Measurements from ENCODE around the gene PAXIP1. TPM values are rescaled to one million over a fixed set of nuclear protein-coding genes. Genes with fewer than 3 reads are reported as not detected.

PAXIP1 gene
- total RNA-seq, 2 donors from 2014 or later, result 12.0 to 13.0 TPM

DNA sequence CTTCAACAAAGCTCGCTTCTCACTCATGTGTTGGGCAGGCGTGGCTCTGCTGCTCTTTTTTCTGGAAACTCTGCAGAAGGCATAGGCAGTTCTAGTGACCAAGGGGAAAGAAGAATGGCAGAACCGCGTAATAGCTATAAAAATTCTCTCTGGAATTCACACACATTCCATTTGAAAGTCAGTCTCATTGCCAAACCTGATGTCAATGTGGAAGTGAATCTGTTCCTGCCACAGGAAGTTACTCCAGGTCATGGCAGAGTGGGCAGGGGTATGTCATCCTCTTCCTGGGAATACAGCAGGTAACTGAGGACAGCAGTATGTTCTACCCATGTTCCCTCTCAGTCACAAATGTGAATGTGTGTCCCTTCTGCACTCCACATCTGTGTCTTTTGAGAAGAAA lies 8.2 kb upstream of the PAXIP1 start:
- H3K27me3 ChIP-seq (replicated peaks; ENCODE audit: insufficient read depth), result no peaks in the 10 kb centered on the region
- no peak overlapping the region for H3K27ac ChIP-seq
- TF ChIP-seq, protein P1, sequence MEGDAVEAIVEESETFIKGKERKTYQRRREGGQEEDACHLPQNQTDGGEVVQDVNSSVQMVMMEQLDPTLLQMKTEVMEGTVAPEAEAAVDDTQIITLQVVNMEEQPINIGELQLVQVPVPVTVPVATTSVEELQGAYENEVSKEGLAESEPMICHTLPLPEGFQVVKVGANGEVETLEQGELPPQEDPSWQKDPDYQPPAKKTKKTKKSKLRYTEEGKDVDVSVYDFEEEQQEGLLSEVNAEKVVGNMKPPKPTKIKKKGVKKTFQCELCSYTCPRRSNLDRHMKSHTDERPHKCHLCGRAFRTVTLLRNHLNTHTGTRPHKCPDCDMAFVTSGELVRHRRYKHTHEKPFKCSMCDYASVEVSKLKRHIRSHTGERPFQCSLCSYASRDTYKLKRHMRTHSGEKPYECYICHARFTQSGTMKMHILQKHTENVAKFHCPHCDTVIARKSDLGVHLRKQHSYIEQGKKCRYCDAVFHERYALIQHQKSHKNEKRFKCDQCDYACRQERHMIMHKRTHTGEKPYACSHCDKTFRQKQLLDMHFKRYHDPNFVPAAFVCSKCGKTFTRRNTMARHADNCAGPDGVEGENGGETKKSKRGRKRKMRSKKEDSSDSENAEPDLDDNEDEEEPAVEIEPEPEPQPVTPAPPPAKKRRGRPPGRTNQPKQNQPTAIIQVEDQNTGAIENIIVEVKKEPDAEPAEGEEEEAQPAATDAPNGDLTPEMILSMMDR (IDR thresholded peaks at IDR 0.05), result no peak
- no peaks in the 10 kb centered on the region for H3K9me3 ChIP-seq
- H3K36me3 ChIP-seq, result no peaks in the 10 kb centered on the region
- ATAC-seq (ENCODE audit: insufficient number of reproducible peaks, low FRiP score, low read depth) (no peak), DNase-seq (ENCODE audit: low spot score) (no peak)
- H3K4me3 ChIP-seq, result no peak overlapping the region
- no peaks in the 10 kb centered on the region for H3K4me1 ChIP-seq (ENCODE audit: control insufficient read depth in 1 of 2, low read depth in 2 of 2)

DNA sequence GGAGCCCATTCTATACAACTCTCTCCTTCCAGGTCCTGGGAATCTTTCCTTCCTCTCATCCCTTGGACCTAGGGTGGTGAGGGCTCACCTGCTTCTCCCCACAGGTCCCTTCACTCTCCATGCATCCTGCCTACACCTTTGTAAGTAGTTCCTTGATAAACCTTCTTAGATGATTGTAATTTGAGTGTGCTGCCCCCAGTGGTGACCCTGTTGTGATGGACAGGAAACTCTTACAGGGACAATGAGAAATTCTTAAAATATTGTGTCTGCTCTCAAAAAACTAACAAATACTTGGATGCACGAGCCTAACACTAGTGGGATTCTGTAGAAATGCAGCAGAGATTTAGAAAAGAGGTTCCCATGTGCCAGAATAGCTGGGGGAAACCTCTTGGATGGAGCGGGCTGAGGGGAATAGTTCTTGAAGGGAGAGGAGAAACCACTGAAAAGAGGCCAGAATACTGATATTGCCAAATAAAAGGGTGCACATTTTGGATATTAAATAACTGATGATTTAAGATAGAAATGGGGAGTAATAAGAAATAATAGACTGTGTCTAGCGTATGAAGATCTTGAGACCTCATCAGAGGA lies 6.7 kb upstream of the PAXIP1 start:
- TF ChIP-seq, protein P1 (IDR thresholded peaks at IDR 0.05), result peak; percentile 20
- Histone ChIP-seq H3K4me1 (ENCODE audit: control insufficient read depth in 1 of 2, low read depth in 2 of 2) (peaks cover 0 to 3% of the 10 kb centered on the region in 2 donors), H3K36me3 (no peaks in the 10 kb centered on the region), H3K9me3 (no peaks in the 10 kb centered on the region), H3K4me3 (no peak overlapping the region), H3K27ac (no peak overlapping the region), H3K27me3 (replicated peaks; ENCODE audit: insufficient read depth) (no peaks in the 10 kb centered on the region)
- DNase-seq (ENCODE audit: low spot score) (no peak), ATAC-seq (ENCODE audit: insufficient number of reproducible peaks, low FRiP score, low read depth) (no peak)

DNA sequence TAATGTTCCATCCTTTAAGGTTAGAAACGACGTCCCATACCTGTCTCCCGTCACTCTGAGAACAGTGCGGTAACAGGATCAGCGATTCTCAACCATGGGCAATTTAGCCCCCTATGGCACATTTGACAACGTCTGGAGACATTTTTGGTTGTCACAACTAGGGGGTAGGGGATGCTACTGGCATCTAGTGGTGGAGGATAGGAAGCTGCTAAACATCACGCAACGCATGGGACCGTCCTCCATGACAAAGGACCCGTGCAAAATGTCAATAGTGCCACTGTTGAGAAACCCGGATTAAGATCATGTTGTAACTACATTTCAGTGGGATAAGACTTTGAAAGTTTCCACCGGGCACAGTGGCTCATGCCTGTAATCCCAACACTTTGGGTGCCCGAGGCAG lies 5.0 kb upstream of the PAXIP1 start:
- peaks cover 6 to 11% of the 10 kb centered on the region in 2 donors for H3K4me1 ChIP-seq (ENCODE audit: control insufficient read depth in 1 of 2, low read depth in 2 of 2)
- TF ChIP-seq, protein P1 (IDR thresholded peaks at IDR 0.05), result no peak
- no peak overlapping the region for H3K27ac ChIP-seq
- H3K4me3 ChIP-seq, result no peak overlapping the region
- no peak for ATAC-seq (ENCODE audit: insufficient number of reproducible peaks, low FRiP score, low read depth)
- no peak for DNase-seq (ENCODE audit: low spot score)
- no peaks in the 10 kb centered on the region for H3K36me3 ChIP-seq
- no peaks in the 10 kb centered on the region for H3K9me3 ChIP-seq
- no peaks in the 10 kb centered on the region for H3K27me3 ChIP-seq (replicated peaks; ENCODE audit: insufficient read depth)

DNA sequence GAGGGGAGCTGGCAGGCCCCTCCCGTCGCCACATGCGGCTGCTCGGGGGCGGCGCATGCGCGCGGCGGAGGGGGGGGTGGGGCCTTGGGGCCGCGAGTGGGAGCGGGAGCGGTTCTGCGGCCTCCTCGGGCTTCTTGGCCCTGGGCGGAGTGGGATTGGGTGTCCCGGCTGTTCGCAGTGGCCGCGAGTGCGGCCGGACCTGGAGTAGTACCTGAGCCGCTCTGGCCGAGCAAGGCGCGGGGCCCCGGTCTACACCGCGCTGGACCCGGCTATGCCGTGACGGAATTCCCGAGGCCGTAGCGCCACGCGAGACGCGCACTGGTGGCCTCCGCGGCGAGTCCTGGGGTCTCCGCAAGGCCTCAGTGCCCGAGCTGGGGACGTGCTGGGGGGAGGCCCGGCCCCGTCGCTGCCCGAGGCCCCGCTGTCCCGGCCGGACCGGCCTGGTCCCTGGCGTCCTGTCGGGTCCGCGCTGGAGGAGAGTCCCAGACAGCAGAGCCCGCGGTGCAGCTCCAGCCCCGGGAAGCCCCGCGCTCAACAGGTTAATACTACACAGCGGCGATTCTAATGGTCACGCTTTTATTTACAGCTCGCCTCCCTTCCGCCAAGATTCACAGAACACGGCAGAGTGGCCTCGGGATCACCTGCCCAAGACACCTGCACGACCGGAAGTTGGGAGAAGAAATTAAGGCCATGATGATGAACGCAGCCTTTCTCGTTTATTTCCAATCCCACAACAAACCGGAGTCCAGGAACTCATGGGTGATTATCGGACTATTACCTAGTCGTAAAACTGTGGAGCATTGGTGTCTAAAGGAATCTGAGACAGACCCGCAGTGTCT lies 671 bp upstream of the PAXIP1 start:
- peak overlapping the region; percentile 88 for H3K4me3 ChIP-seq
- TF ChIP-seq, protein P1 (IDR thresholded peaks at IDR 0.05), result no peak
- H3K9me3 ChIP-seq, result no peaks in the 10 kb centered on the region
- DNase-seq (ENCODE audit: low spot score), result no peak
- H3K36me3 ChIP-seq, result no peaks in the 10 kb centered on the region
- ATAC-seq (ENCODE audit: insufficient number of reproducible peaks, low FRiP score, low read depth), result peak; percentile 92
- H3K4me1 ChIP-seq (ENCODE audit: control insufficient read depth in 1 of 2, low read depth in 2 of 2), result peaks cover 11 to 21% of the 10 kb centered on the region in 2 donors
- H3K27me3 ChIP-seq (replicated peaks; ENCODE audit: insufficient read depth), result no peaks in the 10 kb centered on the region
- H3K27ac ChIP-seq, result peak overlapping the region; percentile 69 to 70

DNA sequence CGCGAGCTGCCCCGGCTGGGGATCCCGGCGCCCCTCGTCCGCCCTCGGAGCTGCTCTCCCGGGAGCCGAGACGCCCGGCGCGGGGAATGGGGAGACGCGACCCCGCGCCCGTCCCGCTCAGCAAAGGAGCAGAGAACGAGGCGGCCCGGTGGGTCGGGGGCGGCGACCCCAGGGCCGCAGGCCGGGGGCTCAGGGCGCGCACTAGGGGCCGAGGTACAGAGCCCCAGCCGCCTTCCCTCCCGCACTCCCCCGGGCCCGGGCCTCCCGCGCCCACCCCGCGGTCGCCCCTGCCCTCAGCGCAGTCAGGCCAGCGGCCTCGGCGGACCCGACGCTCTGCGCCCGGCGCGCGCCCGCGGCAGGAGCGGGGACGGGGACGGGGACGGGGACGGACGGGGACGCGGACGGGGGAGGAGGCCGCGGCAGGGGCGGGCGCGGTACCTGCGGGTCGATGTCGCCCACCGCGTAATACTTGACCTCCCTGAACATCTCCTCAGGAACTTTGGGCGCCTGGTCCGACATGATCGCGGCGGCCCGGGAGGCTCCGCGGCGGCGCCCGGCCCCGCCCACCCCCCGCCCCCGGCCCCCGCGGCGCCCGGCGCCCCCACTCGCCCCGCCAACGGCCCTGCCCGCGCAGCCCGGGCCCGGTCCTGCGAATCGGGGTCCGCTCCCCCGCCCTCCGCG lies 373 bp downstream of the PAXIP1 start:
- Histone ChIP-seq H3K27me3 (replicated peaks; ENCODE audit: insufficient read depth) (no peaks in the 10 kb centered on the region), H3K27ac (no peak overlapping the region), H3K4me3 (peak overlapping the region; percentile 91), H3K9me3 (no peaks in the 10 kb centered on the region), H3K4me1 (ENCODE audit: control insufficient read depth in 1 of 2, low read depth in 2 of 2) (peaks cover 11 to 21% of the 10 kb centered on the region in 2 donors), H3K36me3 (peaks cover 7% of the 10 kb centered on the region)
- DNase-seq (ENCODE audit: low spot score), result no peak
- ATAC-seq (ENCODE audit: insufficient number of reproducible peaks, low FRiP score, low read depth), result peak; percentile 1
- TF ChIP-seq, protein P1 (IDR thresholded peaks at IDR 0.05), result no peak

All from thoracic aorta (tissue), 2 donors.